K562 (cell line): ENCODE results near the gene MBIP. TPM values are rescaled to one million over a fixed set of nuclear protein-coding genes. Genes with fewer than 3 reads are reported as not detected.

Source experiments
- ATAC-seq: fragments of 200-7000 bp; cut with Tn5 transposase; 3 replicates; pipeline ENCODE4 v1.9.1; 2020; ENCODE audit warnings: moderate library complexity
- BruUV-seq: library from RNA; stranded (reverse); fragments of 400-500 nt; replicated peaks from 2 replicates; lab custom pipeline; 2021; lab: Mats Ljungman, UMichigan
- CTCF ChIA-PET: fragments of 300-600 bp; formaldehyde crosslinking; extraction: SDS; loops from one replicate; lab custom pipeline; 2021; ENCODE audit warnings: low intra/inter-chr PET ratio; lab: Yijun Ruan, JAX
- POLR2A ChIA-PET: fragments of 300-600, 350-650 bp; sonication (Branson Sonifier 250); formaldehyde crosslinking; extraction: SDS; loops from one replicate; lab custom pipeline; 2021; ENCODE audit warnings: antibody characterized with exemption, inconsistent platforms; lab: Yijun Ruan, JAX
- DNase-seq, 4 experiments: peaks; one replicate each; pipeline versions ENCODE4 v3.0.0 to v3.0.0-alpha.2; 2011 to 2018; ENCODE audit warnings: low spot score in 3 of 4, mixed read lengths in 3 of 4; ENCODE audit errors: extremely low read depth in 1 of 4
- FAIRE-seq: peaks from 2 replicates; lab custom pipeline; 2011; peaks lifted over from hg19 to GRCh38; lab: Jason Lieb, UNC
- H2AFZ ChIP-seq: 2 replicates; pipeline ENCODE4 v1.6.0; 2011; ENCODE audit warnings: low read depth, low read length, control low read depth, inconsistent platforms
- H3K27ac ChIP-seq: fragments of 200-600 bp; 3 replicates; pipeline ENCODE4 v1.8.0; 2011; ENCODE audit warnings: low read depth, mild to moderate bottlenecking, control low read depth, inconsistent platforms, low read length, moderate library complexity, mixed read lengths; ENCODE audit errors: extremely low read depth
- H3K27me3 ChIP-seq, 2 experiments: fragments of 300-600 bp in 1 of 2; 2 replicates in 1 of 2; 3 replicates in 1 of 2; pipeline versions ENCODE4 v1.6.0 to v1.8.0; 2011; ENCODE audit warnings: inconsistent platforms in 2 of 2, low read length in 2 of 2, mild to moderate bottlenecking in 1 of 2, mixed read lengths in 1 of 2, moderate library complexity in 1 of 2; ENCODE audit not compliant: control insufficient read depth in 2 of 2, insufficient read depth in 2 of 2
- H3K36me3 ChIP-seq: fragments of 300-600 bp; 3 replicates; pipeline ENCODE4 v1.8.0; 2011; ENCODE audit warnings: mild to moderate bottlenecking, low read length, inconsistent platforms; ENCODE audit not compliant: control insufficient read depth, insufficient read depth
- H3K4me1 ChIP-seq, 2 experiments: fragments of 200-600 bp in 1 of 2; replicated peaks in 1 of 2; 2 replicates in 1 of 2; 3 replicates in 1 of 2; pipeline versions ENCODE4 v1.5.1 to v1.8.0; 2011; ENCODE audit warnings: inconsistent platforms in 2 of 2, low read length in 2 of 2, mild to moderate bottlenecking in 1 of 2, mixed read lengths in 1 of 2, moderate library complexity in 1 of 2; ENCODE audit not compliant: control insufficient read depth in 2 of 2, insufficient read depth in 2 of 2
- H3K4me2 ChIP-seq: 2 replicates; pipeline ENCODE4 v1.6.1; 2011; ENCODE audit warnings: low read length, control low read depth, inconsistent platforms, mixed read lengths; ENCODE audit not compliant: insufficient read depth
- H3K4me3 ChIP-seq: fragments of 200-600 bp; sonication (generic), shearing (Covaris generic); 2 replicates; pipeline ENCODE4 v1.5.1; 2016; ENCODE audit warnings: control low read depth, inconsistent platforms
- H3K79me2 ChIP-seq: fragments of 200-600 bp; 3 replicates; pipeline ENCODE4 v1.8.0; 2011; ENCODE audit warnings: low read length, inconsistent platforms; ENCODE audit not compliant: control insufficient read depth, insufficient read depth
- H3K9ac ChIP-seq, 2 experiments: 2 replicates each; pipeline versions ENCODE4 v1.6.0 to v1.6.1; 2011; ENCODE audit warnings: low read depth in 2 of 2, low read length in 2 of 2, control low read depth in 1 of 2, inconsistent platforms in 1 of 2, mild to moderate bottlenecking in 1 of 2, mixed read lengths in 1 of 2; ENCODE audit not compliant: insufficient read depth in 1 of 2
- H3K9me1 ChIP-seq: one replicate; pipeline ENCODE4 v1.6.0; 2011; ENCODE audit warnings: inconsistent platforms, mild to moderate bottlenecking, low read length, moderate library complexity; ENCODE audit not compliant: control insufficient read depth, insufficient read depth
- H3K9me3 ChIP-seq: replicated peaks from 2 replicates; pipeline ENCODE4 v1.5.1; 2011; ENCODE audit warnings: low read depth, low read length, inconsistent platforms; ENCODE audit not compliant: control insufficient read depth, insufficient read depth
- H4K20me1 ChIP-seq: replicated peaks from 2 replicates; pipeline ENCODE4 v1.6.1; 2011; ENCODE audit warnings: low read length, inconsistent platforms, mixed read lengths; ENCODE audit not compliant: control insufficient read depth, insufficient read depth
- CSDE1 ChIP-seq, 2 experiments: fragments of 450-650 bp; IDR thresholded peaks; 2 replicates each; pipeline ENCODE4 v1.6.1; 2016; ENCODE audit warnings: mild to moderate bottlenecking in 1 of 2
- DEAF1 ChIP-seq: fragments of 450-650 bp; formaldehyde crosslinking; IDR thresholded peaks from 2 replicates; pipeline ENCODE4 v1.4.0; 2020; ENCODE audit warnings: mild to moderate bottlenecking, moderate library complexity
- E2F1 ChIP-seq: sonication (generic); formaldehyde crosslinking; IDR thresholded peaks from 2 replicates; pipeline ENCODE4 v1.8.1; 2023; ENCODE audit warnings: mild to moderate bottlenecking, missing genetic modification reagents, moderate library complexity
- GTF2E2 ChIP-seq: fragments of 200-800 bp; sonication (Bioruptor generic); IDR thresholded peaks from 2 replicates; pipeline ENCODE4 v1.6.1; 2016; ENCODE audit warnings: missing genetic modification characterization, missing compliant biosample characterization
- MLLT1 ChIP-seq, 2 experiments: fragments of 450-650 bp; IDR thresholded peaks; 2 replicates each; pipeline ENCODE4 v1.6.1; 2016
- NFIC ChIP-seq: fragments of 450-650 bp; IDR thresholded peaks from 2 replicates; pipeline ENCODE4 v1.6.1; 2017; ENCODE audit warnings: mild to moderate bottlenecking, inconsistent platforms
- USF1 ChIP-seq: sonication (generic); formaldehyde crosslinking; IDR thresholded peaks from 2 replicates; pipeline ENCODE4 v1.9.0; 2022; ENCODE audit warnings: mild to moderate bottlenecking, missing genetic modification reagents
- ZBTB26 ChIP-seq: fragments of 450-650 bp; formaldehyde crosslinking; IDR thresholded peaks from 2 replicates; pipeline ENCODE4 v1.4.0; 2022; ENCODE audit warnings: missing genetic modification characterization
- ZNF121 ChIP-seq: sonication (generic); formaldehyde crosslinking; conservative IDR thresholded peaks from 2 replicates; pipeline ENCODE4 v1.8.0; 2022; ENCODE audit warnings: missing genetic modification reagents
- ZNF174 ChIP-seq: fragments of 250-450 bp; sonication (Bioruptor Pico); IDR thresholded peaks from 2 replicates; pipeline ENCODE4 v1.4.0; 2020; ENCODE audit warnings: mild to moderate bottlenecking
- ZNF696 ChIP-seq: fragments of 250-450 bp; sonication (Bioruptor Pico); conservative IDR thresholded peaks from 2 replicates; pipeline ENCODE4 v1.4.0; 2020; ENCODE audit warnings: mild to moderate bottlenecking, moderate library complexity
- WGBS: fragments of 100-300 bp; shearing (Covaris generic); methylation state at CpG from one replicate; pipeline ENCODE4 v1.1.6; 2016; ENCODE audit warnings: low coverage, mixed read lengths; ENCODE audit not compliant: insufficient coverage; ENCODE audit errors: missing lambda C conversion rate; 5-methylcytosine and 5-hydroxymethylcytosine counted together
- in situ Hi-C: fragments of 300-500 bp; cut with MboI; formaldehyde crosslinking; loops from 4 replicates; pipeline ENCODE4 v1.15.0; 2018; ENCODE audit warnings: inconsistent platforms, mixed read lengths
- intact Hi-C: fragments of 100-400 bp; cut with micrococcal nuclease; formaldehyde crosslinking; loops from 2 replicates; pipeline ENCODE4 v1.14.2; 2022
- polyA plus RNA-seq, 8 experiments: library from polyadenylated mRNA; depleted of rRNA in 4 of 8; stranded (reverse) in 5 of 8; unstranded in 3 of 8; fragments of >200 nt; fragmentation: Nextera tagmentation in 2 of 8; fragmentation: Illumina TruSeq in 1 of 8; extraction: Ambion mirVana in 2 of 8; extraction: Trizol in 1 of 8; gene quantifications; 2 replicates each; pipeline versions ENCODE4 v1.2.1 to v1.2.3, GENCODE V29; 2011 to 2014; ENCODE audit warnings: inconsistent platforms in 1 of 8, missing spikeins in 1 of 8
- total RNA-seq, 7 experiments: library from RNA; depleted of rRNA in 6 of 7; stranded (reverse); fragments of >200 nt in 6 of 7; fragmentation: Illumina TruSeq in 2 of 7; extraction: Trizol in 2 of 7; gene quantifications; 2 replicates each; pipeline versions ENCODE4 v1.2.1 to v1.2.3, GENCODE V29; 2011 to 2021; ENCODE audit warnings: low replicate concordance in 1 of 7

MBIP gene
- total and polyA plus RNA-seq, 9 of the 15 experiments (the other 6 are each of a cell fraction or from before 2014, with no cell fraction given) = 8.4 to 31.1 (median 19.4) TPM

- Histone ChIP-seq H4K20me1 (no peaks in the 10 kb centered on the region), H3K4me3 (no peak overlapping the region), H2AFZ (no peak overlapping the region), H3K4me2 (no peak overlapping the region), H3K36me3 (peaks cover 59% of the 10 kb centered on the region), H3K4me1 (no peaks in the 10 kb centered on the region), H3K9ac (no peak overlapping the region), H3K79me2 (no peaks in the 10 kb centered on the region), H3K9me1 (no peaks in the 10 kb centered on the region), H3K9me3 (no peaks in the 10 kb centered on the region), H3K27ac (no peak overlapping the region), H3K27me3 (no peaks in the 10 kb centered on the region)
- WGBS = 68% methylated on average over 2 of the region's 2 CpGs
- intact Hi-C loops = no loop called here
- ATAC-seq (no peak), FAIRE-seq (no peak), DNase-seq (no peak)
- TF ChIP-seq ZNF121 (CRISPR knock-in tag) (no peak), CSDE1 (IDR thresholded peaks at IDR 0.05) (no peak), GTF2E2 (tag) (no peak), USF1 (CRISPR knock-in tag) (no peak), ZBTB26 (CRISPR knock-in tag) (no peak), E2F1 (CRISPR knock-in tag) (no peak), ZNF174 (CRISPR knock-in tag) (no peak), ZNF696 (CRISPR knock-in tag) (no peak), MLLT1 (IDR thresholded peaks at IDR 0.05) (no peak), DEAF1 (CRISPR knock-in tag) (no peak), NFIC (no peak)
- ChIA-PET CTCF (no interaction called here), POLR2A (no interaction called here)
- no TSS peak for BruUV-seq
- in situ Hi-C loops = no loop called here
Measured at GRCh38 chr14:36306836-36307235, 13.6 kb downstream of the MBIP start.
